ENCODE measurements around the gene ZNF579.

Gene ZNF579

DNA sequence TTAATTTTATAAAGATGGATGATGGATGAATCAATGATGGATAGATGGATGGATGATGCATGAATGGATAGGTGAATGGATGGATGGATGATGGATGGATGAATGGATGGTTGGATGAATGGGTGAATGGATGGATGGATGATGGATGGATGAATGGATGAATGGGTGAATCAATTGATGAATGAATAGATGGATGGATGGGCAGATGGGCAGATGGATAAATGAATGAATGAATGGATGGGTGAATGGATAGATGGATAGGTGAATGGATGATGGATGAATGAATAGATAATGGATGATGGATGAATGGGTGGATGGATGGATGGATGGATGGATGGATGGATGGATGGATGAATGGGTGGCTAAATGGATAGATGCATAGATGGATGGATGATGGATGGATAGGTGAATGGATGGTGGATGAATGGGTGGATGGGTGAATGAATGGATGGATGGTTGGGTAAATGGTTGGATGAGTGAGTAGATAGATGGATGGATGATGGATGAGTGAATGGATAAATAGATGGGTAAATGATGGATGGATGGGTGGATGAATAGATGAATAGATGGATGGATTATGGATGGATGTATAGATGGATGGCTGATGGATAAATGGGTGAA, 12.8 kb downstream of the ZNF579 start:
- Histone ChIP-seq H3K4me3 (ENCODE audit: low read depth, low read length) (no peak overlapping the region), H3K79me2 (ENCODE audit: control insufficient read depth, insufficient read depth, low read length, unreplicated experiment) (no peaks in the 10 kb centered on the region), H3K36me3 (ENCODE audit: insufficient read depth, low read length) (no peaks in the 10 kb centered on the region), H2AFZ (ENCODE audit: low read length, unreplicated experiment) (no peak overlapping the region), H3K27me3 (ENCODE audit: insufficient read depth, low read length) (no peaks in the 10 kb centered on the region), H3K27ac (ENCODE audit: low read depth, low read length) (no peak overlapping the region), H3K4me1 (ENCODE audit: control insufficient read depth, insufficient read depth, low read length, unreplicated experiment) (no peaks in the 10 kb centered on the region)

DNA sequence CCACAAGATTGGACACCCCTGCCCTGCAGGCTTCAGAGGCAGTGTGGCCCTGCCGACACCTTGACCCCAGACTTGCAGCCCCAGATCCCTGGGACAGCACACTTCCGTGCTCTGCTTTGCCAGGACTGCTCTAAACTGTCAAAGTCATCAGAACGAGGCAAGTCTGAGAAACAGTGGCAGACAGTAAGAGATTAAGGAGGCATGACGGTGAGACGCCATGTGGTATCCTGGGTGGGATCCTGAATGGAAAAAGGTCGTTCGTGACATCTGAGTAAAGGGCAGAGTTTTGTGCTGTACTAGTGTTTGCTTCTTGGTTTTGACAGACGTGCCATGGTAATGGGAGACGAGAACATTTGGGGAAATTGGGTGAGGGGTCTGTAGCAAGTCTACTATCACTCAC, 13.8 kb downstream of the ZNF579 start:
- Histone ChIP-seq H3K79me2 (ENCODE audit: control insufficient read depth, insufficient read depth, low read length, unreplicated experiment) (no peaks in the 10 kb centered on the region), H3K36me3 (ENCODE audit: insufficient read depth, low read length) (no peaks in the 10 kb centered on the region), H3K4me1 (ENCODE audit: control insufficient read depth, insufficient read depth, low read length, unreplicated experiment) (no peaks in the 10 kb centered on the region), H2AFZ (ENCODE audit: low read length, unreplicated experiment) (no peak overlapping the region), H3K4me3 (ENCODE audit: low read depth, low read length) (no peak overlapping the region), H3K27ac (ENCODE audit: low read depth, low read length) (no peak overlapping the region), H3K27me3 (ENCODE audit: insufficient read depth, low read length) (no peaks in the 10 kb centered on the region)

DNA sequence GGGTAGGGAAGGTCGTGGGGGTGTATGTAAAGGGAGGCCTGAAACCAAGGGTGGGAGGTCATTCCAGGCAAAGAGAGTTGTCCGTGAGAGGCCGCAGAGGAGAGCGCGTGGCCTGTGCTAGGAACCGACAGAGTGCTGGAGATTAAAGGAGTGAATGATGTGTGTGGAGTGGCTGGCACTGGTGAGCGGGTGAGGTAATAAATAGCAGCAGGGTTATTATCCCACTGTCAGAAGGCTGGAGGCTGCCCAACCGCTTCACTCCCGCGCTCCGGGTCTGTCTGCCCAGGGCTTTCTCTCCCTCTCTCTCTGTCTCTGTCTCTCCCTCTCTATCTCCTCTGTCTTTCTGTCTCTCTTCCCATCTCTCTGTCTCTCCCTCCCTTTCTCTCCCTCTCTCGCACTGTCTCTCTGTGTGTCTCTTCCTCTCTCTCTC, 17.4 kb downstream of the ZNF579 start:
- Histone ChIP-seq H3K79me2 (ENCODE audit: control insufficient read depth, insufficient read depth, low read length, unreplicated experiment) (no peaks in the 10 kb centered on the region), H3K27ac (ENCODE audit: low read depth, low read length) (no peak overlapping the region), H2AFZ (ENCODE audit: low read length, unreplicated experiment) (no peak overlapping the region), H3K4me3 (ENCODE audit: low read depth, low read length) (no peak overlapping the region), H3K4me1 (ENCODE audit: control insufficient read depth, insufficient read depth, low read length, unreplicated experiment) (no peaks in the 10 kb centered on the region), H3K27me3 (ENCODE audit: insufficient read depth, low read length) (no peaks in the 10 kb centered on the region), H3K36me3 (ENCODE audit: insufficient read depth, low read length) (no peaks in the 10 kb centered on the region)

DNA sequence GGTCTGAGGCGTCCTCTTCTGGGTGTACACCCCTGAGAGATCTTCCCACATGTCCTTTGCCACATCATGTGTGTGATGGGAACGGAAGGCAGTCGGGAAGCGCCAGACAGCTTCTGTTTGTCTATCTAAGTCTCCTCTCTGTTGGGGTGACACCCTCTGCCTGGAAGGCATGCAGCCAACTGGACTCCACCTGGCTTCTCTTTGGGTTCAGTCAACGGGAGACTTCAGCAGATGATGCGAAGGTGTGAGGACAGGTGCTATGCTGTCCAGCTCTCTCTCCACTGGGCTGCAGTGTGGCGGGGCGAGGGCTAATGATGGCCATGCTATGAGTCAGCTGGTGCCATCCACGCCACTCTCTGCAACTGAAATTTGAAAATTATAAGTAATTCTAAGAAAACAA, 21.0 kb downstream of the ZNF579 start:
- Histone ChIP-seq H3K79me2 (ENCODE audit: control insufficient read depth, insufficient read depth, low read length, unreplicated experiment) (no peaks in the 10 kb centered on the region), H3K27me3 (ENCODE audit: insufficient read depth, low read length) (no peaks in the 10 kb centered on the region), H3K36me3 (ENCODE audit: insufficient read depth, low read length) (no peaks in the 10 kb centered on the region), H3K27ac (ENCODE audit: low read depth, low read length) (no peak overlapping the region), H3K4me3 (ENCODE audit: low read depth, low read length) (no peak overlapping the region), H2AFZ (ENCODE audit: low read length, unreplicated experiment) (no peak overlapping the region), H3K4me1 (ENCODE audit: control insufficient read depth, insufficient read depth, low read length, unreplicated experiment) (no peaks in the 10 kb centered on the region)

DNA sequence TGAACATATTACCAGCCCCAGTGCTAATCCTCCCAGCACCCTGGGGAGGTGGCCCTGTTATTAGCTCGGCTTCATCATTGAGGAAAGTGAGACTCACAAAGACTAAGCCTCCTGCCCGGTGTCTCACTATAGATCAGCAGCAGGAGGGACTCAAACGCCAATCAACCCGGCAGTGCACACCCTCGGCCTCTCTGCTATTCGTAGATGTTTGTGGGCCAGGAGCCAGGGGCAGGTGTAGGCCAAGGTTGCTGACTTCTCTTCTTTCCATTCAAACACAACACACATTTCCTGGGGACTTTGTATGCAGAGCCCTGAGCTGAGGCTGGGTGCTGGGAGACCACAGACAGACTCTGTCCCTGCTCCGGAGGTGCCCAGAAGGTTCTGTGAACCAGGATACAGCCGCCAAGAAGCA, 25.9 kb downstream of the ZNF579 start:
- no peak overlapping the region for H2AFZ ChIP-seq (ENCODE audit: low read length, unreplicated experiment)
- H3K4me3 ChIP-seq (ENCODE audit: low read depth, low read length): no peak overlapping the region
- peaks cover 18% of the 10 kb centered on the region for H3K4me1 ChIP-seq (ENCODE audit: control insufficient read depth, insufficient read depth, low read length, unreplicated experiment)
- H3K27me3 ChIP-seq (ENCODE audit: insufficient read depth, low read length): no peaks in the 10 kb centered on the region
- no peak overlapping the region for H3K27ac ChIP-seq (ENCODE audit: low read depth, low read length)
- H3K36me3 ChIP-seq (ENCODE audit: insufficient read depth, low read length): no peaks in the 10 kb centered on the region
- no peaks in the 10 kb centered on the region for H3K79me2 ChIP-seq (ENCODE audit: control insufficient read depth, insufficient read depth, low read length, unreplicated experiment)

DNA sequence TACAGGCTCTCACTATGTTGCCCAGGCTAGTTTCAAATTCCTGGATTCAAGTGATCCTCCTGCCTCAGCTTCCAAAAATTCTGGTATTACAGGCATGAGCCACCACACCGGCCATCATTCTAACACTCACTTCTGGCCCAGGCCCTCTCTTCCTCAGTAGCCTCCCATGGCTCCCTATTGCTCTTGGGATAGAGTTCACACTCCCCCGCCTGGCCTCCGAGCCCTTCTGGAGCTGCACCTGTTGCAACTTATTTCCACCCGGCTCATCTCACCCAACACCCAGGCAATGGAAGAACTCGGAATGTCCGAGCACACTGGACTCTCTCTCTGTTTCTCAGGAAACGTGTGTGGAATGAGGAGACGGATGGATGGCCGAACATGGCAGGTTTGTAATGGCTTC, 26.3 kb downstream of the ZNF579 start:
- Histone ChIP-seq H3K27me3 (ENCODE audit: insufficient read depth, low read length) (no peaks in the 10 kb centered on the region), H3K4me3 (ENCODE audit: low read depth, low read length) (no peak overlapping the region), H3K36me3 (ENCODE audit: insufficient read depth, low read length) (no peaks in the 10 kb centered on the region), H3K79me2 (ENCODE audit: control insufficient read depth, insufficient read depth, low read length, unreplicated experiment) (no peaks in the 10 kb centered on the region), H3K4me1 (ENCODE audit: control insufficient read depth, insufficient read depth, low read length, unreplicated experiment) (peaks cover 21% of the 10 kb centered on the region), H3K27ac (ENCODE audit: low read depth, low read length) (no peak overlapping the region), H2AFZ (ENCODE audit: low read length, unreplicated experiment) (no peak overlapping the region)

DNA sequence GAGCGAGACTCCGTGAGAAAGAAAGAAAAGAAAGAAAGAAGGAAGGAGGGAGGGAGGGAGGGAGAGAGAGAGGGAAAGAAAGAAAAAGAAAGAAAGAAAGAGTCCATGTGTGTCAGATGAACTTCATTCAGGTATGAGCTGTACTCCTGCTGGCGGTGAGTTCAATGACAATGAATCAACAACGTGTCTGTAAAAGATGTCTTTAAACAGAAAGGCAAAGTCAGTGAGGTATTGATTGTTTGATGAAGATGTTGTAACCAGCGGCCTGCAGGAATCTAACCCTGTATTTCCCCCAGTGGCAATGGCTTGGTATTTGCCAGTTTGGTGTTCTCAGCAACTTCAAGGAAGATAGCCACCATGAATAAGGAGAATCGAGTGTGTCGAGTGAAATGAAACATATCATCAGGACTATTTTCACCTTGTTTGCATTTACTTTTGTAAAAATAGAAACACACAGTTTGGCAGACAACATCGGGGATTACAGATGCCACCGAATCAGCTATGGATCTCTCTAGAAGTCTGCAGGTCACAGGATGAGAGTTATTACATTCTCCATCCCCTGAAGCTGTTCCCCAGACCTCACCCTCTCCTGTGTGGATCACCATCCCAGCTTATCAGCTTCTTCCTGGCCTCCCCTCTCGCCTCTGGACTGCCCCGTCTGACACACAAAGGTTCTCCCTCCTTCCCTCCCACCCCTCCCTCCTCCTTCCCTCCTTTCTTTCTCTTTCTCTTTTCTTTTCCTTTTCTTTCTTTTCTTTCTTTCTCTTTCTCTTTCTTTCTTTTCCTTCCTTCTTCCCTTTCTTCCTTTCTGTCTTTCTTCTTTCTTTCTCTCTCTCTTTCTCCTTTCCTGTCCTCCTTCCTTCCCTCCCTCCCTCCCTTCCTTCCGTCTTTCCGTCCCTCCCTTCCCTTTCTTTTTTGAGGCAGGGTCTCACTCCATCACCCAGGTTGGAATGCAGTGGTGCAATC, 27.1 kb downstream of the ZNF579 start:
- H3K27ac ChIP-seq (ENCODE audit: low read depth, low read length): peak overlapping the region; percentile 40; the same call in 1 of the 2 replicates
- no peak overlapping the region for H3K4me3 ChIP-seq (ENCODE audit: low read depth, low read length)

DNA sequence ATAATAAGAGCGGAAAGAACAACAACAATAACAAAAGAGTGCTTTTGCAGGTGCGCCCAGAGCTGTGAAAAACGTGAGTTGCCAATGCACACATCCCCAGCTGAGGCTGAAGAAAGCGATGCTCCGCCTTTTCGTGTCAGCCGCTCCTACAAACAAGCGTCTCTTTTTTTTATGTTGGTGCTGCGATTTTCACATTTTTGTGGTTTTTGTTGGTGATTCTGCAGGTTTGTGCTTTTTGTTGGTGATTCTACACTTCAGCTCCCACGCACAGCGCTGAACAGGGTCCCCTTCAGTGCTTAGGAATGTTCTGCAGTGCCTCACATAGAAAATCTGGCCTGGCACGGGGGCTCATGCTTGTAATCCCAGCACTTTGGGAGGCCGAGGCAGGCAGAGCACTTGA, 28.0 kb downstream of the ZNF579 start:
- Histone ChIP-seq H3K79me2 (ENCODE audit: control insufficient read depth, insufficient read depth, low read length, unreplicated experiment) (no peaks in the 10 kb centered on the region), H3K4me3 (ENCODE audit: low read depth, low read length) (no peak overlapping the region), H3K36me3 (ENCODE audit: insufficient read depth, low read length) (no peaks in the 10 kb centered on the region), H3K27ac (ENCODE audit: low read depth, low read length) (0 out of 2 replicates have a peak overlapping the region, but pooled peaks have one; percentile 40), H3K4me1 (ENCODE audit: control insufficient read depth, insufficient read depth, low read length, unreplicated experiment) (peaks cover 26% of the 10 kb centered on the region), H3K27me3 (ENCODE audit: insufficient read depth, low read length) (no peaks in the 10 kb centered on the region), H2AFZ (ENCODE audit: low read length, unreplicated experiment) (peak overlapping the region; percentile 22)

More for the DNA sequence above, 27.1 kb downstream of the ZNF579 start:
- Histone ChIP-seq H2AFZ (ENCODE audit: low read length, unreplicated experiment) (no peak overlapping the region), H3K4me1 (ENCODE audit: control insufficient read depth, insufficient read depth, low read length, unreplicated experiment) (peaks cover 23% of the 10 kb centered on the region), H3K36me3 (ENCODE audit: insufficient read depth, low read length) (no peaks in the 10 kb centered on the region), H3K27me3 (ENCODE audit: insufficient read depth, low read length) (no peaks in the 10 kb centered on the region), H3K79me2 (ENCODE audit: control insufficient read depth, insufficient read depth, low read length, unreplicated experiment) (no peaks in the 10 kb centered on the region)

DNA sequence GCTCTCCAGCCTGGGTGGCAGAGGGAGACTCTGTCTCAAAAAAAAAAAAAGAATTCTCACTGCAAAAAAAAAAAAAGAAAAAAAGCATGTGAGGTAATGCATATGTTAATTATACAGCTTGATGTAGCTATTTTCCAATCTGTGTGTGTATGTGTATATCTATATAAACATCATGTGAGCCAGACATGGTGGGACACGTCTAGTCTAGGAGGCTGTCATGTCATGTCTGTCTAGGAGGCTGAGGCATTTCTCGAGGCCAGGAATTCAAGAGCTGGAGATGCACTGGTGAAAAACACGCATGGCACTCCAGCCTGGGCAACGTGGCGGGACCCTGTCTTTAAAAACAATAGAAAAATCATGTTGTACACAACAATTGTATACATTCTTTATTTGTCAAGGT, 28.4 kb downstream of the ZNF579 start:
- Histone ChIP-seq H3K27ac (ENCODE audit: low read depth, low read length) (0 out of 2 replicates have a peak overlapping the region, but pooled peaks have one; percentile 26), H2AFZ (ENCODE audit: low read length, unreplicated experiment) (peak overlapping the region; percentile 22), H3K4me1 (ENCODE audit: control insufficient read depth, insufficient read depth, low read length, unreplicated experiment) (peaks cover 29% of the 10 kb centered on the region), H3K79me2 (ENCODE audit: control insufficient read depth, insufficient read depth, low read length, unreplicated experiment) (no peaks in the 10 kb centered on the region), H3K4me3 (ENCODE audit: low read depth, low read length) (no peak overlapping the region), H3K27me3 (ENCODE audit: insufficient read depth, low read length) (no peaks in the 10 kb centered on the region), H3K36me3 (ENCODE audit: insufficient read depth, low read length) (no peaks in the 10 kb centered on the region)

DNA sequence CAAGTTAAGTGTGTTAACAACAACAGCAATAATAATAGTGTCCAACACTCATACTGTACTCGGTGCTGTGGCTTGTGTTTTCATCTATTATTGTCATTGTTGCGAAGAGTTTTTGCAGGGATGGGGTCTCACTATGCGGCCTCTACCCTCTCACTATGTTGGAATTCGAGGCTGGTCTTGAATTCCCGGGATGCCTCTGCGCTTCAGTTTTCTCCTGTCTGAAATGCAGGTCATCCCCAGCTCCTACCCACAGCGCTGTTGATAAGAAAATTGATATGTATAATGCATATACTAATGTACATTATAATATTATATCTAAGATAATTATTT, 30.4 kb downstream of the ZNF579 start:
- H3K4me3 ChIP-seq (ENCODE audit: low read depth, low read length): peak overlapping the region; percentile 53; the same call in 1 of the 2 replicates
- H3K27ac ChIP-seq (ENCODE audit: low read depth, low read length): peak overlapping the region; percentile 98
- no peak overlapping the region for H2AFZ ChIP-seq (ENCODE audit: low read length, unreplicated experiment)
- H3K79me2 ChIP-seq (ENCODE audit: control insufficient read depth, insufficient read depth, low read length, unreplicated experiment): no peaks in the 10 kb centered on the region
- H3K27me3 ChIP-seq (ENCODE audit: insufficient read depth, low read length): no peaks in the 10 kb centered on the region
- no peaks in the 10 kb centered on the region for H3K36me3 ChIP-seq (ENCODE audit: insufficient read depth, low read length)
- H3K4me1 ChIP-seq (ENCODE audit: control insufficient read depth, insufficient read depth, low read length, unreplicated experiment): peaks cover 33% of the 10 kb centered on the region

Data from ACC112 (cell line).